ENCODE data around the gene AP3S2.
"Not testable (repeated sequence)": the region's sequence is repeated elsewhere in the genome, so short reads cannot be mapped to it uniquely, and the experiment has no call there.

The AP3S2 gene

GRCh38 chr15:89870688-89871288, 23.0 kb downstream of the AP3S2 start:
- TF ChIP-seq CTCF (conservative IDR thresholded peaks at IDR 0.05; ENCODE audit: low read depth, low read length), result no peak
- H3K4me3 ChIP-seq (IDR thresholded peaks at IDR 0.05; ENCODE audit: insufficient read depth, low read depth, low read length), result no peak overlapping the region
- no peak overlapping the region for H3K27ac ChIP-seq
- no peaks in the 10 kb centered on the region for H3K36me3 ChIP-seq (ENCODE audit: insufficient read depth)
- H4K20me1 ChIP-seq (ENCODE audit: insufficient read depth), result no peaks in the 10 kb centered on the region
- H3K79me2 ChIP-seq (ENCODE audit: insufficient read depth, low read depth), result no peaks in the 10 kb centered on the region
- H3K9ac ChIP-seq, result no peak overlapping the region
- H3K27me3 ChIP-seq (ENCODE audit: insufficient read depth, low read depth), result no peaks in the 10 kb centered on the region
- no peak overlapping the region for H2AFZ ChIP-seq (ENCODE audit: low read depth)
- peaks cover 22% of the 10 kb centered on the region for H3K4me1 ChIP-seq (ENCODE audit: low read depth, poor library complexity, severe bottlenecking)
- no peak overlapping the region for H3K4me2 ChIP-seq

- H2AFZ ChIP-seq (ENCODE audit: low read depth), result no peak overlapping the region
- no peak overlapping the region for H3K4me3 ChIP-seq (IDR thresholded peaks at IDR 0.05; ENCODE audit: insufficient read depth, low read depth, low read length)
- no peak overlapping the region for H3K4me2 ChIP-seq
- no peak overlapping the region for H3K9ac ChIP-seq
- H3K79me2 ChIP-seq (ENCODE audit: insufficient read depth, low read depth), result no peaks in the 10 kb centered on the region
- no peaks in the 10 kb centered on the region for H3K27me3 ChIP-seq (ENCODE audit: insufficient read depth, low read depth)
- no peaks in the 10 kb centered on the region for H4K20me1 ChIP-seq (ENCODE audit: insufficient read depth)
- no peaks in the 10 kb centered on the region for H3K36me3 ChIP-seq (ENCODE audit: insufficient read depth)
- peaks cover 22% of the 10 kb centered on the region for H3K4me1 ChIP-seq (ENCODE audit: low read depth, poor library complexity, severe bottlenecking)
- H3K27ac ChIP-seq, result no peak overlapping the region
- no peak for TF ChIP-seq CTCF (conservative IDR thresholded peaks at IDR 0.05; ENCODE audit: low read depth, low read length)
Measured at GRCh38 chr15:89870006-89870405, 23.8 kb downstream of the AP3S2 start.

GRCh38 chr15:89869490-89869889, 24.3 kb downstream of the AP3S2 start:
- not testable (repeated sequence) for H2AFZ ChIP-seq (ENCODE audit: low read depth); H3K27me3 ChIP-seq (ENCODE audit: insufficient read depth, low read depth); H3K4me2 ChIP-seq; H3K9ac ChIP-seq; H3K27ac ChIP-seq; H3K36me3 ChIP-seq (ENCODE audit: insufficient read depth); H3K4me3 ChIP-seq (IDR thresholded peaks at IDR 0.05; ENCODE audit: insufficient read depth, low read depth, low read length); H3K79me2 ChIP-seq (ENCODE audit: insufficient read depth, low read depth); H4K20me1 ChIP-seq (ENCODE audit: insufficient read depth)
- peaks cover 22% of the 10 kb centered on the region for H3K4me1 ChIP-seq (ENCODE audit: low read depth, poor library complexity, severe bottlenecking)

GRCh38 chr15:89864958-89865739, 28.6 kb downstream of the AP3S2 start:
- Histone ChIP-seq H4K20me1 (ENCODE audit: insufficient read depth) (no peaks in the 10 kb centered on the region), H3K9ac (no peak overlapping the region), H3K4me2 (no peak overlapping the region; the same call in 1 of the 2 replicates), H3K4me3 (IDR thresholded peaks at IDR 0.05; ENCODE audit: insufficient read depth, low read depth, low read length) (no peak overlapping the region), H3K27ac (no peak overlapping the region), H2AFZ (ENCODE audit: low read depth) (no peak overlapping the region), H3K36me3 (ENCODE audit: insufficient read depth) (no peaks in the 10 kb centered on the region), H3K4me1 (ENCODE audit: low read depth, poor library complexity, severe bottlenecking) (peaks cover 57% of the 10 kb centered on the region), H3K27me3 (ENCODE audit: insufficient read depth, low read depth) (no peaks in the 10 kb centered on the region), H3K79me2 (ENCODE audit: insufficient read depth, low read depth) (no peaks in the 10 kb centered on the region; the same call in 1 of the 2 replicates)
- TF ChIP-seq CTCF (conservative IDR thresholded peaks at IDR 0.05; ENCODE audit: low read depth, low read length), result no peak

- Histone ChIP-seq H3K79me2 (ENCODE audit: insufficient read depth, low read depth) (no peaks in the 10 kb centered on the region; the same call in 1 of the 2 replicates), H3K36me3 (ENCODE audit: insufficient read depth) (no peaks in the 10 kb centered on the region)
- no peak for TF ChIP-seq CTCF (conservative IDR thresholded peaks at IDR 0.05; ENCODE audit: low read depth, low read length)
Measured at GRCh38 chr15:89863918-89864317, 29.9 kb downstream of the AP3S2 start.

More at GRCh38 chr15:89863918-89864317, 29.9 kb downstream of the AP3S2 start:
- peak overlapping the region; percentile 77; the same call in 1 of the 2 replicates for H3K27ac ChIP-seq
- peaks cover 70% of the 10 kb centered on the region for H3K4me1 ChIP-seq (ENCODE audit: low read depth, poor library complexity, severe bottlenecking)
- H3K27me3 ChIP-seq (ENCODE audit: insufficient read depth, low read depth), result no peaks in the 10 kb centered on the region
- H4K20me1 ChIP-seq (ENCODE audit: insufficient read depth), result no peaks in the 10 kb centered on the region
- no peak overlapping the region for H3K4me3 ChIP-seq (IDR thresholded peaks at IDR 0.05; ENCODE audit: insufficient read depth, low read depth, low read length)
- peak overlapping the region; percentile 8; the same call in 1 of the 2 replicates for H3K4me2 ChIP-seq
- H2AFZ ChIP-seq (ENCODE audit: low read depth), result no peak overlapping the region
- no peak overlapping the region for H3K9ac ChIP-seq
